GM13977 (cell line): ENCODE data around the gene CHST6.

Source experiments
- DNase-seq: peaks from one replicate; pipeline ENCODE4 v3.0.0; 2012; ENCODE audit warnings: low spot score
- in situ Hi-C: fragments of 300-500 bp; cut with MboI; formaldehyde crosslinking; loops from one replicate; pipeline ENCODE4 v1.12.0; 2022; ENCODE audit warnings: low sequenced_read_pairs, low pct_unique_long_range_greater_than_20kb, mixed read lengths, inconsistent platforms; ENCODE audit not compliant: unreplicated experiment
- TF ChIP-seq, protein P1 (sequence below): IDR thresholded peaks from 2 replicates; pipeline ENCODE4 v1.5.1; 2012; ENCODE audit warnings: mild to moderate bottlenecking, control low read depth; ENCODE audit not compliant: insufficient read depth; ENCODE audit errors: extremely low read depth, missing control alignments

Gene CHST6

GRCh38 chr16:75462806-75463205 is 32.4 kb downstream of the CHST6 start:
- DNase-seq: peak; percentile 62
- in situ Hi-C loops: loop anchor here (25.0 kb wide), 1 partner anchor 299 kb away; no protein-coding TSS in a partner anchor
- TF ChIP-seq, protein P1, sequence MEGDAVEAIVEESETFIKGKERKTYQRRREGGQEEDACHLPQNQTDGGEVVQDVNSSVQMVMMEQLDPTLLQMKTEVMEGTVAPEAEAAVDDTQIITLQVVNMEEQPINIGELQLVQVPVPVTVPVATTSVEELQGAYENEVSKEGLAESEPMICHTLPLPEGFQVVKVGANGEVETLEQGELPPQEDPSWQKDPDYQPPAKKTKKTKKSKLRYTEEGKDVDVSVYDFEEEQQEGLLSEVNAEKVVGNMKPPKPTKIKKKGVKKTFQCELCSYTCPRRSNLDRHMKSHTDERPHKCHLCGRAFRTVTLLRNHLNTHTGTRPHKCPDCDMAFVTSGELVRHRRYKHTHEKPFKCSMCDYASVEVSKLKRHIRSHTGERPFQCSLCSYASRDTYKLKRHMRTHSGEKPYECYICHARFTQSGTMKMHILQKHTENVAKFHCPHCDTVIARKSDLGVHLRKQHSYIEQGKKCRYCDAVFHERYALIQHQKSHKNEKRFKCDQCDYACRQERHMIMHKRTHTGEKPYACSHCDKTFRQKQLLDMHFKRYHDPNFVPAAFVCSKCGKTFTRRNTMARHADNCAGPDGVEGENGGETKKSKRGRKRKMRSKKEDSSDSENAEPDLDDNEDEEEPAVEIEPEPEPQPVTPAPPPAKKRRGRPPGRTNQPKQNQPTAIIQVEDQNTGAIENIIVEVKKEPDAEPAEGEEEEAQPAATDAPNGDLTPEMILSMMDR: no peak

DNA sequence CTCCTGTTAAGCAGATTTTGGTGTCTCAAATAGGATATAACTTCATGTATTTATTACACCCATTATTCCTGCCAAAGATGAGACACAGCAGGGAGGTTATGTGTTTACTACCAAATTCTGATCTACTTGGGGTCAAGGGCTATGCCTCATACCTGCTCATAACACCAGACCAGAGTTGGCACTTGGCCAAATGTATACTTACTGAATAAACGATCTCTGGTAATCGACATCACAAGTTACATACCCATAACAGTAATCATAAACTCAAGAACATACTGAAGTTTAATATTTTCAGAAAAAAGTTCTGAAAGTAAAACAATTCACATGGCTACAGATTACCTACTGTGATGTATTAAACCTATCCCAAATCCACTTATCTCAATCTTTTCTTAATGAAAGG is 33.7 kb downstream of the CHST6 start:
- in situ Hi-C loops: loop anchor here (25.0 kb wide), 1 partner anchor 301 kb away; no protein-coding TSS in a partner anchor
- DNase-seq: no peak
- TF ChIP-seq, protein P1: no peak

GRCh38 chr16:75460446-75460845 is 34.8 kb downstream of the CHST6 start:
- in situ Hi-C loops: loop anchor here (25.0 kb wide), 1 partner anchor 302 kb away; no protein-coding TSS in a partner anchor
- DNase-seq: no peak
- TF ChIP-seq, protein P1: no peak

DNA sequence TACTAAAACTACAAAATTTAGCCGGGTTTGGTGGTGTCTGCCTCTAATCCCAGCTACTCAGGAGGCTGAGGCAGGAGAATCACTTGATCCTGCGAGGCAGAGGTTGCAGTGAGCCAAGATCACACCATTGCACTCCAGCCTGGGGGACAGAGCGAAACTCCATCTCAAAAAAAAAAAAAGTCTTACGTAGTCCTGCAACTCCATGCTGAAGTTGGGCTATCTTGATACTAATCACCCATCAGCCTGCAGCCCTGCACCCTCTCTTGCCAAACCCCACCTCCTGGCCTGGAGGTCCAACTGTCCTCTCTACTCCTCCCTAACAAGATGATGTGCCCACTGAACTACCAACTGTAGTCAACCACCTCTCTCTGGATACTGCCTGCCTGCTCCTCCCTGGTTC is 35.5 kb downstream of the CHST6 start:
- TF ChIP-seq, protein P1: no peak
- DNase-seq: no peak
- in situ Hi-C loops: loop anchor here (25.0 kb wide), 1 partner anchor 303 kb away; no protein-coding TSS in a partner anchor

- TF ChIP-seq, protein P1: no peak
- in situ Hi-C loops: loop anchor here (25.0 kb wide), 1 partner anchor 304 kb away; no protein-coding TSS in a partner anchor
- DNase-seq: no peak
Observed at GRCh38 chr16:75458439-75458838, 36.8 kb downstream of the CHST6 start.

- TF ChIP-seq, protein P1: no peak
- in situ Hi-C loops: loop anchor here (25.0 kb wide), 1 partner anchor 304 kb away; no protein-coding TSS in a partner anchor
- no peak for DNase-seq
Observed at GRCh38 chr16:75458029-75458428, 37.2 kb downstream of the CHST6 start.
